HepG2 (cell line): ENCODE measurements around the gene PRDX2. TPM values are rescaled to one million over a fixed set of nuclear protein-coding genes. Genes with fewer than 3 reads are reported as not detected.
A peak's percentile ranks its signal among the peaks of the same experiment; 100 is the strongest.

Experiments used
- JUN ChIP-seq: sonication (generic); formaldehyde crosslinking; IDR thresholded peaks from 2 replicates; pipeline ENCODE4 v1.4.0; 2020; ENCODE audit warnings: mild to moderate bottlenecking, missing genetic modification reagents
- JUND ChIP-seq: sonication (generic); formaldehyde crosslinking; IDR thresholded peaks from 2 replicates; pipeline ENCODE4 v1.8.0; 2022; ENCODE audit warnings: mild to moderate bottlenecking, missing genetic modification reagents
- NCOA5 ChIP-seq: sonication (generic); formaldehyde crosslinking; IDR thresholded peaks from 2 replicates; pipeline ENCODE4 v1.4.0; 2020; ENCODE audit warnings: missing genetic modification reagents
- TEAD2 ChIP-seq: sonication (generic); formaldehyde crosslinking; IDR thresholded peaks from 2 replicates; pipeline ENCODE4 v1.9.0; 2021; ENCODE audit warnings: missing genetic modification reagents
- TGIF2 ChIP-seq: IDR thresholded peaks from 2 replicates; pipeline ENCODE4 v1.6.1; 2016; ENCODE audit warnings: control low read depth, missing compliant biosample characterization
- ZMYM4 ChIP-seq: sonication (generic); formaldehyde crosslinking; IDR thresholded peaks from 2 replicates; pipeline ENCODE4 v1.8.1; 2023; ENCODE audit warnings: mild to moderate bottlenecking, missing genetic modification reagents
- ZNF138 ChIP-seq: sonication (generic); formaldehyde crosslinking; IDR thresholded peaks from 2 replicates; pipeline ENCODE4 v1.5.0; 2020; ENCODE audit warnings: mild to moderate bottlenecking, low read depth, missing genetic modification reagents
- polyA plus RNA-seq, 8 experiments: library from polyadenylated mRNA; depleted of rRNA in 3 of 8; stranded (reverse) in 7 of 8; unstranded in 1 of 8; fragments of >200 nt; fragmentation: Illumina TruSeq in 4 of 8; extraction: Trizol in 4 of 8; gene quantifications; 2 replicates each; pipeline versions ENCODE4 v1.2.1 to v1.2.3, GENCODE V29; 2011 to 2016; ENCODE audit warnings: low read depth in 4 of 8, missing spikeins in 1 of 8, mixed read lengths in 1 of 8; ENCODE audit not compliant: insufficient read depth in 1 of 8
- total RNA-seq, 5 experiments: library from RNA; depleted of rRNA; stranded (reverse); fragments of >200 nt; fragmentation: Illumina TruSeq; extraction: Trizol; gene quantifications; 2 replicates each; pipeline ENCODE4 v1.2.3, GENCODE V29; 2016; ENCODE audit warnings: low read depth in 1 of 5
- TF ChIP-seq, protein P1 (sequence below): sonication (generic); formaldehyde crosslinking; conservative IDR thresholded peaks from 2 replicates; pipeline ENCODE4 v1.8.1; 2023; ENCODE audit warnings: missing genetic modification reagents
- TF ChIP-seq, protein P2 (sequence below): sonication (generic); formaldehyde crosslinking; IDR thresholded peaks from 2 replicates; pipeline ENCODE4 v1.5.0; 2020; ENCODE audit warnings: mild to moderate bottlenecking, missing genetic modification reagents, borderline replicate concordance
- TF ChIP-seq, protein P3 (sequence below): sonication (generic); formaldehyde crosslinking; IDR thresholded peaks from 2 replicates; pipeline ENCODE4 v1.8.1; 2023; ENCODE audit warnings: mild to moderate bottlenecking, moderate library complexity, missing genetic modification reagents
- TF ChIP-seq, protein P4 (sequence below): sonication (generic); formaldehyde crosslinking; IDR thresholded peaks from 2 replicates; pipeline ENCODE4 v1.5.1; 2020; ENCODE audit warnings: mild to moderate bottlenecking, missing genetic modification reagents, moderate library complexity
- TF ChIP-seq, protein P5 (sequence below): IDR thresholded peaks from 2 replicates; pipeline ENCODE4 v1.6.1; 2016; ENCODE audit warnings: missing compliant biosample characterization, missing genetic modification reagents, borderline replicate concordance
- TF ChIP-seq, protein P6 (sequence below): sonication (generic); formaldehyde crosslinking; IDR thresholded peaks from 2 replicates; pipeline ENCODE4 v1.4.0; 2020; ENCODE audit warnings: missing genetic modification reagents, borderline replicate concordance
- TF ChIP-seq, protein P7 (sequence below): sonication (generic); formaldehyde crosslinking; IDR thresholded peaks from 2 replicates; pipeline ENCODE4 v1.5.0; 2020; ENCODE audit warnings: missing genetic modification reagents

The PRDX2 gene
- total and polyA plus RNA-seq, 2 of the 13 experiments (the other 11 are each of a cell fraction or from before 2014, with no cell fraction given) = 218 to 381 TPM

DNA sequence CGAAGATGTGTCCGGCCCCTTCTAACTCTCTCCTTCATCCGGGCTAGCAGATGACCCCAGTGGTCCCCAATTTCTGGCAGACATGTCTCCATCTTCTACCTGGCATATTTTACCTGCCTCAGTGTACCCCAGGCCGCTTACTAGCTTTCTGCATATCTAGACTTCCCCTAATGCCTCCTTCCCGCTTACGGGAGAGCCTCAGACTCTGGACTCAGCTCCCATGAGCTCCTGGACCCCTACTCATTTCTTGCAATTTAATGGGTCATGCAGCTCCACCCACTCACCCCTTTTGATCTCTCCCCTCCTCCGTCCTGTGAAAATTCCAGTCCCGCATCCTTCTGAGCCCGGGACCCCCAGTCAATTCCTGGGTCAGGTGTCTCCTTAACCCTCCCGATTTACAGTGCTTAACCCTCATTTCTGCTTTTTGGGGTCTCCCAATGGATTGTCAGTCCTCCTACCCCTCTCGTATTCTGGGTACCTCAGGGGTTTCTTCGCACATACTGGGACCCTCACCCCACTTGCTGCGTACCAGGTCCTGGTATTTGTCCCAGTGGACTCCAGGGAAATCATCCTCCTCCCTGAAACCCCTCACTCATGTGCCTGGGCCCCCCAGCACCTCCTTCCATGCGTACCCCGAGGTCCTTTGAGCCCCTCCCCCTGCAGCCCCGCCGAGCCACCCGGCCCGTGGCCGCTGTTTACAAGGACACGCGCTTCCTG, 10.8 kb downstream of the PRDX2 start (continued):
- TF ChIP-seq, protein P1, sequence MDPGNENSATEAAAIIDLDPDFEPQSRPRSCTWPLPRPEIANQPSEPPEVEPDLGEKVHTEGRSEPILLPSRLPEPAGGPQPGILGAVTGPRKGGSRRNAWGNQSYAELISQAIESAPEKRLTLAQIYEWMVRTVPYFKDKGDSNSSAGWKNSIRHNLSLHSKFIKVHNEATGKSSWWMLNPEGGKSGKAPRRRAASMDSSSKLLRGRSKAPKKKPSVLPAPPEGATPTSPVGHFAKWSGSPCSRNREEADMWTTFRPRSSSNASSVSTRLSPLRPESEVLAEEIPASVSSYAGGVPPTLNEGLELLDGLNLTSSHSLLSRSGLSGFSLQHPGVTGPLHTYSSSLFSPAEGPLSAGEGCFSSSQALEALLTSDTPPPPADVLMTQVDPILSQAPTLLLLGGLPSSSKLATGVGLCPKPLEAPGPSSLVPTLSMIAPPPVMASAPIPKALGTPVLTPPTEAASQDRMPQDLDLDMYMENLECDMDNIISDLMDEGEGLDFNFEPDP (CRISPR knock-in tag) = no peak
- TF ChIP-seq, protein P2, sequence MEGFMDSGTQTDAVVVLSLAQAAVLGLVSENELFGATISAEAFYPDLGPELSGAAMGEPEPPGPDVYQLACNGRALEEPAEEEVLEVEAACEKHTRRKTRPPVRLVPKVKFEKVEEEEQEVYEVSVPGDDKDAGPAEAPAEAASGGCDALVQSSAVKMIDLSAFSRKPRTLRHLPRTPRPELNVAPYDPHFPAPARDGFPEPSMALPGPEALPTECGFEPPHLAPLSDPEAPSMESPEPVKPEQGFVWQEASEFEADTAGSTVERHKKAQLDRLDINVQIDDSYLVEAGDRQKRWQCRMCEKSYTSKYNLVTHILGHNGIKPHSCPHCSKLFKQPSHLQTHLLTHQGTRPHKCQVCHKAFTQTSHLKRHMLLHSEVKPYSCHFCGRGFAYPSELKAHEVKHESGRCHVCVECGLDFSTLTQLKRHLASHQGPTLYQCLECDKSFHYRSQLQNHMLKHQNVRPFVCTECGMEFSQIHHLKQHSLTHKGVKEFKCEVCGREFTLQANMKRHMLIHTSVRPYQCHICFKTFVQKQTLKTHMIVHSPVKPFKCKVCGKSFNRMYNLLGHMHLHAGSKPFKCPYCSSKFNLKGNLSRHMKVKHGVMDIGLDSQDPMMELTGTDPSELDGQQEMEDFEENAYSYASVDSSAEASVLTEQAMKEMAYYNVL = no peak
- TF ChIP-seq, protein P3, sequence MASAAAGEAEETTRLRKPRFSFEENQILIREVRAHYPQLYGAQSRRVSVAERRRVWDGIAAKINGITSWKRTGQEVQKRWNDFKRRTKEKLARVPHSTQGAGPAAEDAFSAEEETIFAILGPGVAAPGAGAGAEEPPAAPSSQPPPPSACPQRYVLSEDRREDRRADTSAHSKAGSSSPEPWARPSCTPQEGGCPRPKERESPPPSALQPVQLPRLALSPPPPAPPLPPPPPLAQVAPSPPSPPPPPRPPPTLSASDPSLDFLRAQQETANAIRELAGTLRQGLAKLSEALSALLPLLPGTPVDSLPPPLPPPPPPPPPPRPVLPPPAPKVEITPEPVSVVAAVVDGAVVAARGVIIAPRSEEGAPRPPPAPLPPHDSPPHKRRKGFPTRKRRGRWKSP (CRISPR knock-in tag) = no peak
- TF ChIP-seq JUN (CRISPR knock-in tag) = no peak
- no peak for TF ChIP-seq TGIF2 (CRISPR knock-in tag)
- TF ChIP-seq ZNF138 (CRISPR knock-in tag) = no peak
- TF ChIP-seq, protein P4, sequence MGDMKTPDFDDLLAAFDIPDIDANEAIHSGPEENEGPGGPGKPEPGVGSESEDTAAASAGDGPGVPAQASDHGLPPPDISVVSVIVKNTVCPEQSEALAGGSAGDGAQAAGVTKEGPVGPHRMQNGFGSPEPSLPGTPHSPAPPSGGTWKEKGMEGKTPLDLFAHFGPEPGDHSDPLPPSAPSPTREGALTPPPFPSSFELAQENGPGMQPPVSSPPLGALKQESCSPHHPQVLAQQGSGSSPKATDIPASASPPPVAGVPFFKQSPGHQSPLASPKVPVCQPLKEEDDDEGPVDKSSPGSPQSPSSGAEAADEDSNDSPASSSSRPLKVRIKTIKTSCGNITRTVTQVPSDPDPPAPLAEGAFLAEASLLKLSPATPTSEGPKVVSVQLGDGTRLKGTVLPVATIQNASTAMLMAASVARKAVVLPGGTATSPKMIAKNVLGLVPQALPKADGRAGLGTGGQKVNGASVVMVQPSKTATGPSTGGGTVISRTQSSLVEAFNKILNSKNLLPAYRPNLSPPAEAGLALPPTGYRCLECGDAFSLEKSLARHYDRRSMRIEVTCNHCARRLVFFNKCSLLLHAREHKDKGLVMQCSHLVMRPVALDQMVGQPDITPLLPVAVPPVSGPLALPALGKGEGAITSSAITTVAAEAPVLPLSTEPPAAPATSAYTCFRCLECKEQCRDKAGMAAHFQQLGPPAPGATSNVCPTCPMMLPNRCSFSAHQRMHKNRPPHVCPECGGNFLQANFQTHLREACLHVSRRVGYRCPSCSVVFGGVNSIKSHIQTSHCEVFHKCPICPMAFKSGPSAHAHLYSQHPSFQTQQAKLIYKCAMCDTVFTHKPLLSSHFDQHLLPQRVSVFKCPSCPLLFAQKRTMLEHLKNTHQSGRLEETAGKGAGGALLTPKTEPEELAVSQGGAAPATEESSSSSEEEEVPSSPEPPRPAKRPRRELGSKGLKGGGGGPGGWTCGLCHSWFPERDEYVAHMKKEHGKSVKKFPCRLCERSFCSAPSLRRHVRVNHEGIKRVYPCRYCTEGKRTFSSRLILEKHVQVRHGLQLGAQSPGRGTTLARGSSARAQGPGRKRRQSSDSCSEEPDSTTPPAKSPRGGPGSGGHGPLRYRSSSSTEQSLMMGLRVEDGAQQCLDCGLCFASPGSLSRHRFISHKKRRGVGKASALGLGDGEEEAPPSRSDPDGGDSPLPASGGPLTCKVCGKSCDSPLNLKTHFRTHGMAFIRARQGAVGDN (CRISPR knock-in tag) = no peak
- TF ChIP-seq NCOA5 (CRISPR knock-in tag) = no peak
- TF ChIP-seq, protein P5, sequence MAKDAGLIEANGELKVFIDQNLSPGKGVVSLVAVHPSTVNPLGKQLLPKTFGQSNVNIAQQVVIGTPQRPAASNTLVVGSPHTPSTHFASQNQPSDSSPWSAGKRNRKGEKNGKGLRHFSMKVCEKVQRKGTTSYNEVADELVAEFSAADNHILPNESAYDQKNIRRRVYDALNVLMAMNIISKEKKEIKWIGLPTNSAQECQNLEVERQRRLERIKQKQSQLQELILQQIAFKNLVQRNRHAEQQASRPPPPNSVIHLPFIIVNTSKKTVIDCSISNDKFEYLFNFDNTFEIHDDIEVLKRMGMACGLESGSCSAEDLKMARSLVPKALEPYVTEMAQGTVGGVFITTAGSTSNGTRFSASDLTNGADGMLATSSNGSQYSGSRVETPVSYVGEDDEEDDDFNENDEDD (CRISPR knock-in tag) = no peak
- TF ChIP-seq JUND = no peak
- no peak for TF ChIP-seq ZMYM4 (CRISPR knock-in tag)
- TF ChIP-seq, protein P6, sequence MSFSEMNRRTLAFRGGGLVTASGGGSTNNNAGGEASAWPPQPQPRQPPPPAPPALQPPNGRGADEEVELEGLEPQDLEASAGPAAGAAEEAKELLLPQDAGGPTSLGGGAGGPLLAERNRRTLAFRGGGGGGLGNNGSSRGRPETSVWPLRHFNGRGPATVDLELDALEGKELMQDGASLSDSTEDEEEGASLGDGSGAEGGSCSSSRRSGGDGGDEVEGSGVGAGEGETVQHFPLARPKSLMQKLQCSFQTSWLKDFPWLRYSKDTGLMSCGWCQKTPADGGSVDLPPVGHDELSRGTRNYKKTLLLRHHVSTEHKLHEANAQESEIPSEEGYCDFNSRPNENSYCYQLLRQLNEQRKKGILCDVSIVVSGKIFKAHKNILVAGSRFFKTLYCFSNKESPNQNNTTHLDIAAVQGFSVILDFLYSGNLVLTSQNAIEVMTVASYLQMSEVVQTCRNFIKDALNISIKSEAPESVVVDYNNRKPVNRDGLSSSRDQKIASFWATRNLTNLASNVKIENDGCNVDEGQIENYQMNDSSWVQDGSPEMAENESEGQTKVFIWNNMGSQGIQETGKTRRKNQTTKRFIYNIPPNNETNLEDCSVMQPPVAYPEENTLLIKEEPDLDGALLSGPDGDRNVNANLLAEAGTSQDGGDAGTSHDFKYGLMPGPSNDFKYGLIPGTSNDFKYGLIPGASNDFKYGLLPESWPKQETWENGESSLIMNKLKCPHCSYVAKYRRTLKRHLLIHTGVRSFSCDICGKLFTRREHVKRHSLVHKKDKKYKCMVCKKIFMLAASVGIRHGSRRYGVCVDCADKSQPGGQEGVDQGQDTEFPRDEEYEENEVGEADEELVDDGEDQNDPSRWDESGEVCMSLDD (CRISPR knock-in tag) = peak; percentile 79; the same call in 1 of the 2 replicates
- no peak for TF ChIP-seq TEAD2 (CRISPR knock-in tag)
- TF ChIP-seq, protein P7, sequence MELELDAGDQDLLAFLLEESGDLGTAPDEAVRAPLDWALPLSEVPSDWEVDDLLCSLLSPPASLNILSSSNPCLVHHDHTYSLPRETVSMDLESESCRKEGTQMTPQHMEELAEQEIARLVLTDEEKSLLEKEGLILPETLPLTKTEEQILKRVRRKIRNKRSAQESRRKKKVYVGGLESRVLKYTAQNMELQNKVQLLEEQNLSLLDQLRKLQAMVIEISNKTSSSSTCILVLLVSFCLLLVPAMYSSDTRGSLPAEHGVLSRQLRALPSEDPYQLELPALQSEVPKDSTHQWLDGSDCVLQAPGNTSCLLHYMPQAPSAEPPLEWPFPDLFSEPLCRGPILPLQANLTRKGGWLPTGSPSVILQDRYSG (CRISPR knock-in tag) = peak; percentile 48; the same call in 1 of the 2 replicates
